GM18508 (cell line): Measurements from ENCODE around the gene SGSM1.

Experiments
- ATAC-seq: cut with Tn5 transposase; IDR thresholded peaks from one replicate; pipeline ENCODE4 v1.9.1; 2021; ENCODE audit warnings: moderate number of reproducible peaks; ENCODE audit not compliant: insufficient read depth, unreplicated experiment

The SGSM1 gene

GRCh38 chr22:24969560-24970301, 163.7 kb downstream of the SGSM1 start:
- ATAC-seq = no peak

- ATAC-seq = no peak
These were observed 166.4 kb downstream of the SGSM1 start for GRCh38 chr22:24972369-24972768.

GRCh38 chr22:24973872-24974271, 167.9 kb downstream of the SGSM1 start:
- no peak for ATAC-seq

GRCh38 chr22:24975125-24975640, 169.2 kb downstream of the SGSM1 start:
- no peak for ATAC-seq

GRCh38 chr22:24975813-24976341, 169.9 kb downstream of the SGSM1 start:
- no peak for ATAC-seq

- ATAC-seq = no peak
These were observed 170.6 kb downstream of the SGSM1 start for GRCh38 chr22:24976442-24977218.
